ENCODE data around the gene SOAT2.
"Not testable (repeated sequence)": the region's sequence is repeated elsewhere in the genome, so short reads cannot be mapped to it uniquely, and the experiment has no call there.

SOAT2 gene

DNA sequence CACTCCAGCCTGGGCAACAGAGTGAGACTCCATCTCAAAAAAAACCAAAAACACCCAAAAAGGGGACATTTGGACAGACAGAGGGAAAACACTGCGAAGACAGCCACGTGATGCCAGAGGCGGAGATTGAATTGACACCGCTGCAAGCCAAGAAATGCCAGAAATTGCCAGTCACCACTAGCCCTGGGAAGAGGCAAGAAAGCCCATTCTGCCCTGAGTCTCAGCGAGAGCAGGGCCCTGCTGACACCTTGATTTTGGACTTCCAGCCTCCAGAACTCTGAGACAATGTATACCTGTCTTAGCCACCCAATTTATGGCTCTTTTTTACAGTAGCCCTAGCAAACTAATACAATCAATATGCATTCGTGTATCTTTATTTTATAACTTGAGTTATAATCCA lies 13.2 kb upstream of the SOAT2 start:
- no peak for DNase-seq

DNA sequence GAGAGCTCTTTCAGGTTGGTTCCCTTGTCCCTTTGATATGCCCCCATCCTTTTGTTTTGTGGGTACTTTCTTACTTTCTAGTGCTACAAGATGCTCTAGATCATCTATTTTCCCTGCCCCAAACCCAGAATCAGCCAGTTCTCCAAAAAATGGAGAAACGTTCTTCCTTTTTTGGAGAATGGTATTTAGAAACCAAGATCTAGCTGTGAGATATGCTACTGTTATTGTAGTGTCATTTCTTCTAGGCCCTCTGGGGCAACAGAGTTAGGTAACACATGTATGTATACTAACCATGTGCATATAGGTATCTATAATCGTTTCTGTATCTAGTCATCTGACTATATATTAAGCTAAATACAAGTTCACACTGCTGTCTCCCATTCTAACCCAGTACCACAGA lies 12.7 kb upstream of the SOAT2 start:
- DNase-seq = no peak

DNA sequence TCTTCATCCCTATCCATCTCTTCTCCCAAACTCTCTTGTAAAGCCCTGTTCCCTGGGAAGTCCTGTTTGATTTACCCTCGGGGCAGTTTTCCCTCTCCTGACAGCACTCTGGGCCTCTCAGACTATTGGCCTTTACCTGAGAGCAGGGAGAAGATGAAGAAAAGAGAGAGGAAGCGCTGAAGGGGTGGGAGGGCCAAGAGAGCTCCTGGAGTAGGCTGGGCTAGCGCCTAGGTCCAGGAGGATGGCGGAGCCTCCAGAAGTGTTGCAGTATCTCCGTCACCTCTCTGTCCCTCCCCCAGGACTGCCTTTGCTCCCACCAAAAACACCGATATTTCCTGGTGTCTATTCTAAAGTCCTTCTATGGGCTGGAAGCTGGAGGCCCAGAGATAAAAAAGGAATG lies 11.5 kb upstream of the SOAT2 start:
- DNase-seq = no peak

DNA sequence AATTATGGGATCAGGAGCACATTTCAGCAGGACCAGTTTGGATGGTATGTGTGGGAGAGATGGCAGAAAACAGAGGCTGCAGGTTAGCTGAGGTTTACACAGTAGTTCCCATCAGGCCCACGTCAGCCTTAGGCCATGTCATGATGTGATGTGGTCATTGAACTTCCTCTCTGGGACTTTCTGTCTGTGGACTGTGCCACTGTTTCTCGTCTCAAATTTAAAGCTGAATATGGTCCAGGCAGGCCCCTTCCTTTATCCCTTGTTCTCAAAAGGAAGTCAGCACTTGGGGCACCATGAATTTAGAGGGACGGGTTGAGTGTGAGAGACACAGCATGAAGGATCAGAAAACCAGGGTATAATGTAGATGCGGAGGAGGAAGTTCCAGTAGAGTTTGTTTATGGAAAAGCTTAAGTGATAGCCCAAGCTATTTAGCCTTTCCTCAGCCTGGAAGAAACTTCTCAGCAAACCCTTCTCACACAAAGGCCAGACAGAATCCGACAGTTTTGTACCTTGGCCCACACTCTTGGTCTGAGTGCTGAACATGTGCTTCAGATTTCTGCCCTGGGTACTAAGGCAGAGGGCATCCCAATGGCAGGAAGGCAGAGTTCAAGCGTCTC lies 9.4 kb upstream of the SOAT2 start:
- DNase-seq = no peak

DNA sequence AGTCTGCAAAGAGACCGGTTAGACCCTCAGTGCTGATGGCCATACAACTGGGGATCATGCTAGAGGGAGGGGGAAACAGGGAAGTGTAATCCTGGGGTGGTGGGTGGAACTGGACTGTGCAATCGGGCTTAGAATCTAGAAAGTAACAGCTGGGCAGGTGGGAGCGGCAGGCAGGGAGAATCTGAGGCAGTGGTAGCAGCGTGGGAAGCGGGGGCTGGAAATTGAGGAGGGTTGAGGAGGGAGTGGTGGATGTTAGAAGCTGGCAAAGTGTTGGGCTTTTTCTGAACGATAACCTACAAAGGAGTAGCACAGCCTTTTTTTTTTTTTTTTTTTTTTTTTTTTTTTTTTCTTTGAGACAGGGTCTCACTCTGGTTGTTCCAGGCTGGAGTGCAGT lies 8.9 kb upstream of the SOAT2 start:
- no peak for DNase-seq

DNA sequence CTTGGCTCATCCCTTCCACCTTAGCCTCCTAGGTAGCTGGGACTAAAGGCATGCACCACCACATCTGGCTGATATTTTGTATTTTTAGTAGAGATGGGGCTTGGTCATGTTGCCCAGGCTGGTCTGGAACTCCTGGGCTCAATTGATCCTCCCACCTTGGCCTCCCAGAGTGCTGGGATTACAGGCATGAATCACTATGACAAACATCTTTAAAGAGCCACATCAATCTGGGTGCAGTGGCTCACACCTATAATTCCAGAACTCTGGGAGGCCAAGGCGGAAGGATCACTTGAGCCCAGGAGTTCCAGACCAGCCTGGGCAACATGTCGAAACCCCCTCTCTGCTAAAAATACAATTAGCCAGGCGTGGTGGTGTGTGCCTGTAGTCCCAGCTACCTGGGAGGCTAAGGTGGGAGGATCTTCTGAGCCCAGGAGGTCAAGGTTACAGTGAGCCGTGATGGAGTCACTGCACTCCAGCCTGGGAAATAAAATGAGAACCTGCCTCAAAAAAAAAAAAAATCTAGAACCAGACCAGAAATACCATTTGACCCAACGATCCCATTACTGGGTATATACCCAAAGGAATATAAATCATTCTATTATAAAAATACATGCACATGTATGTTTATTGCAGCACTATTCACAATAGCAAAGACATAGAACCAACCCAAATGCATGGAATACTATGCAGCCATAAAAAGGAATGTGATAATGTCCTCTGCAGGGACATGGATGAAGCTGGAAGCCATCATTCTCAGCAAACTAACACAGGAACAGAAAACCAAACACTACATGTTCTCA lies 8.3 kb upstream of the SOAT2 start:
- not testable (repeated sequence) for DNase-seq

DNA sequence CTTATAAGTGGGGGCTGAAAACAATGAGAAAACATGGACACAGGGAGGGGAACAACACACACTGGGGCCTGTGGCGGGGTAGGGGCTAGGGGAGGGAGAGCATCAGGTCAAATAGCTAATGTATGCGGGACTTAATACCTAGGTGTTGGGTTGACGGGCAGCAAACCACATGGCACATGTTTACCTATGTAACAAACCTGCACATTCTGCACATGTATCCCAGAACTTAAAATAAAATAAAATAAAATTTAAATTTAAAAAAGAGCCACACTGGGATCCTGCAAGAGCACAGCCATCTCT lies 7.7 kb upstream of the SOAT2 start:
- not testable (repeated sequence) for DNase-seq

DNA sequence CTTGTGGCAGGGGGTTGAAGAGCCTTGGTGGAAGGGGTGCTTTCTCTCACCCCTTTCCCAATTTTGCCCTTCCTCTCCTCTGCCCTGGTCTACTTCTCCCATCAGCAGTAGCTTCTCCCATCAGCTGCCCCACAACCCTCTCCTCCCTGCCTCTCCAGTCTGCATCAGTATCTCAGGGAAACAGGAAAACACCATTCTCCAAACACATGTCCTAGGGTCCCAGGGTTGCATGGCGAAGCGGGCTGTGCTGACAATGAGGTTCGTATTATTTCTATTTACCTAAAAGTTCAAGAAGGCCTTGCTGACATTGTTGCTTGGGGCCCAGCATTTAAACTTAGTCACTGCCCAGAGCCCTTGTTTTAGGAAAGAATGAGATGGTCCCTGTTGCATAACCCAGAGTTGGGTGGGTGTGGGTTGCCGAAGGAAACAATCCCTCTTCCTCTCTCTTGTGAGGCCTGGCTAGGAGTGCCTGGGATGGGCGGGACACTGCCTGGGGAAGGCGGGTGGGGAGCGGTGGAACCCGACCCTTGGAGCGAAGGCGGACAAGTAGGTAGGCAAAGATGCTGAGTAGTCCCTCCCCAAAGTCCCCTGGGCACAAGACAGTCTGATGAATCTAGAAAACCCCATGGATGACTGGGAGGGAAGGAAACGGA lies 7.1 kb upstream of the SOAT2 start:
- DNase-seq = no peak

DNA sequence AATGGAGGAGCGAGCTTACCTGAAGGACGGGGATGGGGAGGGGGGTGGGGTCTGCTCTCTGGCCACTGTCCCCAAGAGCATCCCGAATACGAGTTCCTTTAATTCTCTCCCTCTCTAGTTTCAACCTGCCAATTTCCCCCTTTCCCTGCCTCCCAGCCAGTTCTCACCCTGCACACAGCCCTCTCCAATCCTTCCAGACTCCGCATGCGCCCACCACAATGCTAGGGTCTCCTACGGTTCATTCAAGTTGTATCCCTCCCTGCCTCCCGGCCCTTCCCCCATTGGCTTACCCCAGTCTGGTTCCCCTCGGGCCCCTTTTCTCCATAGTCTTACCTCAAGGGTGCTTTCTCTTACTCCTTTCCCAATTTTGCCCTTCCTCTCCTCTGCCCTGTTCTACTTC lies 6.5 kb upstream of the SOAT2 start:
- no peak for DNase-seq

DNA sequence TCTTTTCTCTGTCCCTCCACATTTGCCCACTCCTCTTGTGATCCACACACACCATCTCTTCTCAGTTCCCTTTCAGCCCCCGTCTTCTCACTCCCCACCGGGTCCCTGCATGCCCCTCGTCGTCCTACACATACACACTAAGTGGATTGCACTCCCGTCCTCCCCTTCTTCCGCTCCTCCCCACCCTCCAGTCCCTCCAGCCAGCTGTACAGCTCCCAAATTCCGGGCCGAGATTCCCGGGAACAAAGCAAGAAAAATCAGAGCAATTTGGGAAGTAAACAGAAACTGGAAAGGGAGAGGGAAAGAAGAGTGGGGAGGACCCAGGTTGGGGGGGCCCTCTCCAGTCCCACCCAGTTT lies 6.1 kb upstream of the SOAT2 start:
- no peak for DNase-seq

DNA sequence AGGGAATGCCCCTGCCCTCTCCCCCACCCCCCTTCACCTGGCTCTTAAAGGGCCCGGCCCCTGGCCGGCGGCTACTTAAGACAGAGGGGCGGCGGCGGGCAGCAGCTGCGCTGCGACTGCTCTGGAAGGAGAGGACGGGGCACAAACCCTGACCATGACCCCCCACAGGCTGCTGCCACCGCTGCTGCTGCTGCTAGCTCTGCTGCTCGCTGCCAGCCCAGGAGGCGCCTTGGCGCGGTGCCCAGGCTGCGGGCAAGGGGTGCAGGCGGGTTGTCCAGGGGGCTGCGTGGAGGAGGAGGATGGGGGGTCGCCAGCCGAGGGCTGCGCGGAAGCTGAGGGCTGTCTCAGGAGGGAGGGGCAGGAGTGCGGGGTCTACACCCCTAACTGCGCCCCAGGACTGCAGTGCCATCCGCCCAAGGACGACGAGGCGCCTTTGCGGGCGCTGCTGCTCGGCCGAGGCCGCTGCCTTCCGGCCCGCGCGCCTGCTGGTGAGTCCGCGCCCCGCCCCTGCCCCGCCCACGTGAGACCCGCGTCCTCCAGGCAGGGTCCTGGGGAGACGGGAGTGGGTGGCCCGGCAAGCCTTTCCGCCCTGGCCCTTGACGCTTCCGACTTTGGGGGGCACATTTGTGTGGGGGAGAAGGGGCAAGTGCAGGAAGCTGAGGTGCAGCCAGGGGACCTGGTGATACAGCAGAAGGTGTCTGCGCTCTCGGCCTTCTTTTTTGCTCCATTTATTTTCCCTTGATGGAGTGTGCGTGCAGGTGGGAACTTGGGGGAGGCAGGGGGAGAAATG lies 5.5 kb upstream of the SOAT2 start, which contains the start of gene IGFBP6:
TSS of gene IGFBP6 (plus strand) at position 104 of the 790 bp plus-strand sequence. CDS start at position 155, 51 bp downstream.
- peak; percentile 61 for DNase-seq

DNA sequence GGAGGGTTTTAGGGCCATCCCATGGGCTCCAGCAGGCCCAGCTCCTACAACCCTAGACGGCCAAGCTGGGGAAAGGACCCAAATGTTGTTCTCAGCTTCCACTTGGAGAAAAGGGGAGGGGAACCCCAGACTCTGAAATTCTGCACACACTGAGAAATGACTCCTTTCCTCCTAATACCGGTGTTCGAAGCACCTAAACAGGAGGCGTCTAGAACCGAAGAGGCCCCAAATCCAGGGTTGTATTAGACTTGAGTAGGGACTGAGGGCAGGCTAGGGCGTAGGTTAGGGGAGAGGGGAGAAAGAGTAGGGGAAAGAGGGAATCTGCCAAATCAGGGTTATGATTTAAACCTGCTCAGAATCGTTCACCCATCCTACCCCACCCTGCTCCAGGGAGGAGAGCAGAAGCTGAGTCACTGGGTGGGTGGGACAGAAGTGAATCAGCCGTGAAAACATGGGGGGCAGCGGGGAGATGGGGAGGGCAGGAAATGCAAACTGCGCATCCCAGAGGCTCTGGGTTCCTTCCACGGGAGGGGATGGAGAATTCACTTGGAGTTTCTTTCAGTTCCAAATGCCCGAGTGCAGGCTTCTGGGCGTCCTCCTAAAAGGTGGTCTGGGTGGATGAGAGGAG lies 4.8 kb upstream of the SOAT2 start:
- no peak for DNase-seq

DNA sequence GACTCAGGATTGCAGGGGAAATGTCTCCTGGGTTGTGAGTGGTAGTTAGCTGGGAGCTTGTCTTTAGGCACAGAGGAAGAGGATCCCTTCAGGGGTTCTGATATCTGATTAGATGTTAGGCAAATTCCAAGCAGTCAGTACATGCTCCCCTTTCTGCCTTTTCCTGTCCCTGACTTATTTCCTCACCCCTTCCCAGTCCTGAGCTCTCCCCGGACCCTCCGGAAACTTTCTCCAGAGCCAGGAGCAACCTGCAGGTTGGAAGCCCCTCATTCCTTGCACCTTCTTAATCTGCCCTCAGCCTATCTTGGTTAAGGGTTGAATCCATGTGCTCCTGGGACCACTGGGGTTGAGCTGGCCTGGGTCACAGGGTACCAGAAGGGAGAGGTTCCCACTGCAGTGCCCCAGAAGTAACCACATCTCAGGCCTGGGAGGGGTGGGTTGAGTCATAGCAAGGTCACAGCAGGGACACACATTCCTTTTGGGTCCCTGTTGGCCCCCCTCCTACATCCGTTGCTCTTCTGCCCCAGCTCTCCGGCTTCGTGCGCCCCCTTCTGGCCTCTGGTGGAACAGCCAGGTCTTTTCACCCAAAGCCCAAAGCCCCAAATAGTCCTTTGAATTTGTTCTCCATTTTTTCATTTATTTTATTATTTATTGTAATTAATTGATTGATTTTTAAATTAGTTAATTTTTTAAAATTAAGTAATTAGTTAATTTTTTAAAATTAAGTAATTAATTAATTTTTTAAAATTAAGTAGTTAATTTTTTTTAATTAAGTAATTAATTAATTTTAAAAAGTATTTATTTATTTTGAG lies 4.0 kb upstream of the SOAT2 start:
- peak; percentile 63 for DNase-seq

DNA sequence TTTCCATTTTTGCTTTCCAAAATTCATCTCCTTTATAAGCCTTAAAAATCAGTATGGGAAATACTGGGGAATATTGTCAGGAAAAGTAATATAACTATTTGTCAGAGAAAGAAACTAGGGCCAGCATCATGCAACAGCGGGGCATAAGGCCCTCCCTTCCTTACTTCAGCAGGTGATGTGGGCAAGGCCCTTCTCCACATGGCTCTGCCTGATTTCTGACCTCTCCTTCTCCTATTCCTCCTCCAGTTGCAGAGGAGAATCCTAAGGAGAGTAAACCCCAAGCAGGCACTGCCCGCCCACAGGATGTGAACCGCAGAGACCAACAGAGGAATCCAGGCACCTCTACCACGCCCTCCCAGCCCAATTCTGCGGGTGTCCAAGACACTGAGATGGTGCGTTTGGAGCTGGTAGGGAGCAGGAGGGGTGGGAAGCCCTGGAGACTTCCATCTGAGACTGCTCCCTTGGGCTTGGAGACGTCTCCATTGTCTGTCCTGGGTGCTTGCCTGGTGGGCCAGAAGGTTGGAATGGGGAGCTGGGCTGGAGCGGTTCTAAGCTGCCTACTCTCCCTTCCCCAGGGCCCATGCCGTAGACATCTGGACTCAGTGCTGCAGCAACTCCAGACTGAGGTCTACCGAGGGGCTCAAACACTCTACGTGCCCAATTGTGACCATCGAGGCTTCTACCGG lies 2.7 kb upstream of the SOAT2 start:
- no peak for DNase-seq

DNA sequence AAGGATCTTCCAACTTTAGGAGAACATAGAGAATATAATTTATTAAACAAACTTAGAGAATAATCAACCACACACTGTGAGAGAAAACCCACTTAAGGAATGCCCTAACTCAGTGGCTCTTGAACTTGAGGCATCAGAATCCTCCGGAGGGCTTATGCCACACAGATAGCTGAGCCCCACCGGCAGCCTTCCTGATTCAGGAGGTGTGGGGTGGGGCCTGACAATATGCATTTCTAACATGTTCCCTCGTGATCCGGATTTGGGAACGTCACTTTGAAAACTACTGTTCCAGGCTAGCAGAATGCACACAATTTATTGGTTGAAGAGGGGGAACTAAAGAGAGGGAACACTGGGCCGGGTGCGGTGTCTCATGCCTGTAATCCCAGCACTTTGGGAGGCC lies 2.0 kb upstream of the SOAT2 start:
- DNase-seq = no peak

DNA sequence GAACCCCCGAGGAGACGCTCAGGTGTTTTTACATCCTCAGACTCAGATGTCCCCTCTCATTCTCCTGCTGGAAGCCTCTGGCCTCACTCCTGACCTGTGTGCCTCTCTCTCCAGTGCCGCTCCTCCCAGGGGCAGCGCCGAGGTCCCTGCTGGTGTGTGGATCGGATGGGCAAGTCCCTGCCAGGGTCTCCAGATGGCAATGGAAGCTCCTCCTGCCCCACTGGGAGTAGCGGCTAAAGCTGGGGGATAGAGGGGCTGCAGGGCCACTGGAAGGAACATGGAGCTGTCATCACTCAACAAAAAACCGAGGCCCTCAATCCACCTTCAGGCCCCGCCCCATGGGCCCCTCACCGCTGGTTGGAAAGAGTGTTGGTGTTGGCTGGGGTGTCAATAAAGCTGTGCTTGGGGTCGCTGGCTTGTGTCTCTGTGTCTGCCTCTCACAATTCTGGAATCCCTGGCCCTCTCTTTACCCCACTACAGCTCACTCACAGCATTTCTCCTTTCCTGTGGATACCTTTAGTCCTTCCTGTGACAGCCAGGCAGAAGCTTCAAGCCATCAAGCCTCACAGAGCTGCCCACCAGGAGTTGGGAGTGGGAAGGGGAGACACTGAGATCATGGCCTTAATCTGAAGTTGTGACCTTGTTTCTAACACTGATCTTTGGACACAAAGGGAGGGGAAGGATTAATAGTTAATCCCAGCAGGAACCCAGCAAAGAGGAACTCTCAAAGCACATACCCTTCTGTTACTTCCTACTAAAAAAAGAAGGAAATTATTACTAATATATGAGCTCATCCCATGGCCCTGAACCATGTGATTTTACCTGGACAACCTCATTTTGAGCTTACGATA lies 1.1 kb upstream of the SOAT2 start:
- no peak for DNase-seq

DNA sequence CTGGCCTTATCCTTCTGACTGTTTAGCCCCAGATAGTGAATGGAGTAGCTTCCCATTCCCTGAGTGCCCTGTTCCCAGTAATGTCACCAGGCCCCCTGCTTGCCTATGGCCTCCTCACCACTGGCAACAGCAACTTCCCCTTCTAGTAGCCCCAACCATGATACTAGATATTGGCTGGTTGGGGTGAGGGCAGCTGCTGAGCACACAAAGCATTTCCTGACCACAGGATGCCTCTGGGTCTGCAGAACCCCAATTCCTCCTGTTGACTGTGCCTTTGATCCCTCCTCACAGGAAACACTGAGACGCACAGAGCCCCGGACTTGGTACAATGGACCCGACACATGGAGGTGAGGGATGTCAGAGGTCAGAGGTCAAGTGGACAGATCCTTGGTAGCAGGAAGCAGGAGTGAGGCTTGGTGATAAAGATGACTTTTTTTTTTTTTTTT lies 597 bp downstream of the SOAT2 start:
- DNase-seq = no peak

DNA sequence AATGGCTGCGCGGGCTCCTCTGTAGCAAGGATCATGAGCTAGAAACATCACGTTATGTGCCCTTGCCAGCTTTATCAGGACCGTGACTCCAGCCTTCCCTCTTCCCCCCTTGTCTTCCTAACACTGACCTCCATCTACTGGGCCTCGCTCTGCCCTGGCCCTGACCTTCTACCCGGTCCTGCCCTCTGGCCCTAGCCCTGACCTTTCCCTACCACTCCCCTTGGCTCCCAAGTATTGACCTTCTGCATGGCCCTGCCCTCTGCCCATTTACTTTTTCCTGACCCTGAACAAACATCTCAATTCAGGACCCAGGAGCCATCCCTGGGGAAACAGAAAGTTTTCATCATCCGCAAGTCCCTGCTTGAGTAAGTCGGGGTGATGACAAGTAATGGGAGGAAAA lies 2.0 kb downstream of the SOAT2 start:
- no peak for DNase-seq

DNA sequence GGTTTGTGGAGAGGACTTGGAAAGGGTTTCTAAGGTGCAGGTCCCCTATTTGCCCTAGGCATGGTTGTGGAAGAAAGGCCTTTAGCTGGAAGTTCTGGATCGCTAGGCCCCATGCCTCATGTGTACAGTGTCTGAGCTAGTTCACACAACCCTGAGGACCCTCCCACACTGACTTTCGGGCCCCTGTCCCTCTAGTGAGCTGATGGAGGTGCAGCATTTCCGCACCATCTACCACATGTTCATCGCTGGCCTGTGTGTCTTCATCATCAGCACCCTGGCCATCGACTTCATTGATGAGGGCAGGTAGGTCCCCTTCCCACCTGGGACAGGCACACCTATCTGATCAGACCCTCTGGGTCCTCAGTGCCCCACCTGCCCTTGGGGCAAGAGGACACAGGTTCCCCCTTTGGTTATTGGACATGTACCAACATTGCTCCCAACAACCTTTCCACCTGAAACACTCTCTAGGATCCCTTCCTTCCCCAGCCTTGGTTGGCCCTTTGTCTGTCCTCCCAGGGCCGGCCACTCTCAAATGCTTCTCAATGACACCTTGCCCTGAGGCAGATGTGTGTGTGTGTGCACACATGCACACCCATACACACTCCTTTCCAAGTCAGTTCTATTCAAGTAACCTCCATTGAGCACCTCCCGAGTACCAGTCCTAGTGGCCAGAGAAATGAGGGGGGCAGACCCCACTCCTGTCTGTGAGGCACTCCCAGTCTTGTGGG lies 2.6 kb downstream of the SOAT2 start:
- no peak for DNase-seq

DNA sequence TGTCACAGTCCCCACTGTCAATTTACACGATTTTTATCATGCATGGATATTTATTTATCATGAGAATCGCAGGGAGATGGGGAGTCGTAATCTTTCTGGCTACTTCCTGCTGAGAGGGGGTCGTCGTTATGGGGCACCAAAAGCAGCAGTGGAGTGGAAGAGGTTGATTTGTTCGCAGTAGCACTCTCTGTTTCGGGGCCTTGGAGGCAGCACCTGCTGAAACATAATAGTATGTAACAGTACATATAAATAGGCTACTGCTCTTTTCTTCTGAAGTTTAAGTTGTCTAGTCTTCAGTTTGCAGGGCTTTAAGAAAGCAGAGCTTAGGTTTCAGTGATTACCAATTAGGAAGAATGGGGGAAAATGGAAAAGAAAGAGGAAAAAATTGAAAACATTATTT lies 3.8 kb downstream of the SOAT2 start:
- no peak for DNase-seq

Data from NCI-H774 (cell line).